ENCODE data around the gene NEUROD4. TPM values are rescaled to one million over a fixed set of nuclear protein-coding genes. Genes with fewer than 3 reads are reported as not detected.

Gene NEUROD4
- total and polyA plus RNA-seq, 10 of the 15 experiments (the other 5 are each of a cell fraction or from before 2014, with no cell fraction given), result 0.06 TPM; not detected in 9

- ChIA-PET POLR2A (no interaction called here), RAD21 (ENCODE audit: unreplicated experiment) (interaction anchor here (1.1 to 1.6 kb wide), 2 partner anchors 10 to 70 kb away, joined by 4 to 6 read pairs; no protein-coding TSS in a partner anchor), SMC1A (ENCODE audit: uncharacterized antibody, unreplicated experiment) (interaction anchor here (2.4 to 13.2 kb wide), 2 partner anchors 9 to 69 kb away, joined by 11 to 429 read pairs; no protein-coding TSS in a partner anchor), CTCF (interaction anchor here (0.6 to 12.8 kb wide), 4 partner anchors 9 to 68 kb away, joined by 3 to 700 read pairs (median 12); no protein-coding TSS in a partner anchor)
- H3K79me2 ChIP-seq (ENCODE audit: control insufficient read depth, insufficient read depth, low read length), result no peaks in the 10 kb centered on the region
- H3K27me3 ChIP-seq (replicated peaks in 1 of 2; ENCODE audit: control insufficient read depth in 2 of 2, insufficient read depth in 2 of 2, low read length in 1 of 2), result no peaks in the 10 kb centered on the region
- H3K9ac ChIP-seq (ENCODE audit: control insufficient read depth, insufficient read depth, low read length), result no peak overlapping the region
- peaks cover 4% of the 10 kb centered on the region for H3K9me3 ChIP-seq (replicated peaks; ENCODE audit: control insufficient read depth, insufficient read depth, low read length)
- DNase-seq (ENCODE audit: low read depth, low spot score) (no peak), ATAC-seq (no peak), FAIRE-seq (no peak)
- H3K36me3 ChIP-seq (ENCODE audit: control insufficient read depth in 2 of 2, insufficient read depth in 2 of 2, low read length in 1 of 2), result no peaks in the 10 kb centered on the region
- TF ChIP-seq NFIC (IDR thresholded peaks at IDR 0.05; ENCODE audit: low read depth, low read length) (no peak), NBN (IDR thresholded peaks at IDR 0.05) (no peak), SREBF1 (IDR thresholded peaks at IDR 0.05; ENCODE audit: low read length) (no peak), TBL1XR1 (IDR thresholded peaks at IDR 0.05; ENCODE audit: low read depth, low read length) (no peak), SRF (IDR thresholded peaks at IDR 0.05; ENCODE audit: low read depth in 2 of 2, low read length in 2 of 2) (no peak), RELA (IDR thresholded peaks at IDR 0.05; ENCODE audit: borderline replicate concordance, partially characterized antibody) (no peak), HDGF (IDR thresholded peaks at IDR 0.05) (no peak), POLR2AphosphoS5 (IDR thresholded peaks at IDR 0.05; ENCODE audit: low read length) (no peak), MTA2 (IDR thresholded peaks at IDR 0.05; ENCODE audit: low read depth) (no peak), CHD2 (IDR thresholded peaks at IDR 0.05; ENCODE audit: borderline replicate concordance, low read depth, low read length) (no peak), NRF1 (conservative IDR thresholded peaks at IDR 0.05; ENCODE audit: low read depth, low read length) (no peak), BCL11A (IDR thresholded peaks at IDR 0.05; ENCODE audit: low read depth, low read length) (no peak)
- TF ChIP-seq, protein P1, sequence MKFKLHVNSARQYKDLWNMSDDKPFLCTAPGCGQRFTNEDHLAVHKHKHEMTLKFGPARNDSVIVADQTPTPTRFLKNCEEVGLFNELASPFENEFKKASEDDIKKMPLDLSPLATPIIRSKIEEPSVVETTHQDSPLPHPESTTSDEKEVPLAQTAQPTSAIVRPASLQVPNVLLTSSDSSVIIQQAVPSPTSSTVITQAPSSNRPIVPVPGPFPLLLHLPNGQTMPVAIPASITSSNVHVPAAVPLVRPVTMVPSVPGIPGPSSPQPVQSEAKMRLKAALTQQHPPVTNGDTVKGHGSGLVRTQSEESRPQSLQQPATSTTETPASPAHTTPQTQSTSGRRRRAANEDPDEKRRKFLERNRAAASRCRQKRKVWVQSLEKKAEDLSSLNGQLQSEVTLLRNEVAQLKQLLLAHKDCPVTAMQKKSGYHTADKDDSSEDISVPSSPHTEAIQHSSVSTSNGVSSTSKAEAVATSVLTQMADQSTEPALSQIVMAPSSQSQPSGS (IDR thresholded peaks at IDR 0.05; ENCODE audit: low read length), result no peak
- TF ChIP-seq, protein P2, sequence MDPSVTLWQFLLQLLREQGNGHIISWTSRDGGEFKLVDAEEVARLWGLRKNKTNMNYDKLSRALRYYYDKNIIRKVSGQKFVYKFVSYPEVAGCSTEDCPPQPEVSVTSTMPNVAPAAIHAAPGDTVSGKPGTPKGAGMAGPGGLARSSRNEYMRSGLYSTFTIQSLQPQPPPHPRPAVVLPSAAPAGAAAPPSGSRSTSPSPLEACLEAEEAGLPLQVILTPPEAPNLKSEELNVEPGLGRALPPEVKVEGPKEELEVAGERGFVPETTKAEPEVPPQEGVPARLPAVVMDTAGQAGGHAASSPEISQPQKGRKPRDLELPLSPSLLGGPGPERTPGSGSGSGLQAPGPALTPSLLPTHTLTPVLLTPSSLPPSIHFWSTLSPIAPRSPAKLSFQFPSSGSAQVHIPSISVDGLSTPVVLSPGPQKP (IDR thresholded peaks at IDR 0.05; ENCODE audit: low read depth, low read length), result no peak
- intact Hi-C loops (cut with micrococcal nuclease; ENCODE audit: unreplicated experiment) (no loop called here), in situ Hi-C loops (cut with MboI) (no loop called here)
- H2AFZ ChIP-seq (ENCODE audit: control insufficient read depth, low read depth, low read length), result no peak overlapping the region
- H3K4me1 ChIP-seq (ENCODE audit: control insufficient read depth, insufficient read depth, low read length), result no peaks in the 10 kb centered on the region; the same call in 1 of the 2 replicates
- H3K27ac ChIP-seq (ENCODE audit: control insufficient read depth, insufficient read depth), result no peak overlapping the region
- no peak overlapping the region for H3K4me3 ChIP-seq
- BruUV-seq (replicated peaks), result no TSS peak
- no peaks in the 10 kb centered on the region for H4K20me1 ChIP-seq (ENCODE audit: control insufficient read depth, insufficient read depth)
- 79% methylated on average over 2 of the region's 2 CpGs for WGBS (ENCODE audit: insufficient coverage, insufficient replicate concordance, low lambda C conversion rate, missing lambda C conversion rate)
- no peak overlapping the region for H3K4me2 ChIP-seq (ENCODE audit: control insufficient read depth, insufficient read depth)
These were observed 17.4 kb upstream of the NEUROD4 start for GRCh38 chr12:55002355-55002754.

All from GM12878 (cell line).